HG02571 (cell line): ENCODE results near the gene ARHGEF37.
"Not testable (repeated sequence)": the region's sequence is repeated elsewhere in the genome, so short reads cannot be mapped to it uniquely, and the experiment has no call there.

ENCODE experiments used
- ATAC-seq: cut with Tn5 transposase; IDR thresholded peaks from one replicate; pipeline ENCODE4 v1.9.1; 2021; ENCODE audit warnings: mild to moderate bottlenecking, moderate library complexity; ENCODE audit not compliant: unreplicated experiment

The ARHGEF37 gene

DNA sequence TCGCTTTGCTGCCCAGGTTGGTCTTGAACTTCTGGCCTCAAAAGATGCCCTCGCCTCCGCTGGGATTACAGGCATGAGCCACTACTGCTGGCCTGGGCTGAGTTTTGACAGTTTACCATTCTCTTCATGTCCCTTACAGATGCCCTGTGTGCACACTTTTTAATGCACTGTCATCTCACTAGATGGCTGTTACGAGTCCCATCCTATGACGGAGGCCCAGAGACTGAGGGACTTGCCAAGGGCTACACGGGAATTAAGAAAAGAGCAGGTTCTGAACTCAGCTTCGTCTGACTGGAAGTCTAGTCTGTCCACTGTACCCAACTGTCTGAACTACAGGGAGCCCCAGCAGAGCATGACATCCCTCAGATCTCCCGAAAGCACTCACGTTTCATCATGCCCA, 63.9 kb downstream of the ARHGEF37 start:
- no peak for ATAC-seq

DNA sequence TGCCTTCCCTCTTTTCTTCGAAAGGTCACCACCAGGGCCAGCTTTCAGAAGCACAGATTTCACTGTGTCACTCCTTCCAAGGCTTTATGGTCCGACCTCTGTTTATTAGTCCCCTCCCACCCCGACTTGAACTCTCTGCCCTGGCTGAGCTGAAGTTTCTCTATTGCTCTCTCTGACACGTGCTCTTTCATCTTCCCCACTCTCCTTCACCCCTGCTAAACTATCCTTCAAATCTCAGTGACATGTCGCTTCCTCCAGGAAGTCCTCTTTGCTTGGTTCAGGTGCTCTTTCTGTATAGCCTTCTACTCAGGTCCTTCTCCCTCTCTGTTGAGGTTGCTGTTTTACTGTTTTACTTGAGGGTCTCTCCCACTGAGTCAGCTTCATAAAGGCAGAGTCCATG, 64.4 kb downstream of the ARHGEF37 start:
- no peak for ATAC-seq

DNA sequence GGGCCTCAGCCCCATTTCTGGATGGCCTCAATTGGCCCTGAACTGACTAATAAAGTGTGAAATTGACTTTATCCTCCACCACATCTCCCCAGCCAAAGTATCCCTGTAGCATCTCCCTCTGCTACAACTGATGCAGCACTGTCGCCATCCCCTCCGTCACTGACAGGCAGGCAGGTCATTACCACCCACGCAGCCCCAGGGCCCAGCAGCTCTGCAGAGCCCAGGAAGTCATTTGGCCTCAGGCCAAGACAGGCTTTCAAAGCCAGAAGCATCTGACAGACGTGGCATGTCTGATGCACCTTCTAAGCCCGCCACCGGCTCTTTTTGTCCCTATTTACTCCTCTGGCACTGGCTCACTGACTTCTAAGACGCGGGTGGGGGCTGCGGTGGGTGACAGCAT, 65.3 kb downstream of the ARHGEF37 start:
- ATAC-seq = no peak

DNA sequence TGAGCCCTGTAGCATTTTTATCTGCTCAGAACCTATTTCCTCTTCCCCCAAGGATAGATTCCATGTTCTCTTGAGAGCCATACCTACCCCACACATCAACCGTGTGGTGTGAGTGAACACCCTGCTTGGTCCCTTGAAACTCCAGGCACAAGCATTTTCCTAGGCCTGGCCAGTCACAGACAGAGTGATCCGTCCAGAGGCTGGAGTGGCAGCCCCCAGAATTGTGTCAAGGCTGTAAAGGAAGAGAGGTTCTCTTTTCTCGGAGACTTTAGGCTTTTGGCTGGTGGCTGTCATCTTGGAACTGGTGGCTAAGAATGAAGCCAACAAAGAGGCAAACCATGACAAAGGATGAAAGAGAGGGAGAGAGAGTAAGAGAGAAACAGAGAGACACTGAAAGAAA, 66.0 kb downstream of the ARHGEF37 start:
- no peak for ATAC-seq

DNA sequence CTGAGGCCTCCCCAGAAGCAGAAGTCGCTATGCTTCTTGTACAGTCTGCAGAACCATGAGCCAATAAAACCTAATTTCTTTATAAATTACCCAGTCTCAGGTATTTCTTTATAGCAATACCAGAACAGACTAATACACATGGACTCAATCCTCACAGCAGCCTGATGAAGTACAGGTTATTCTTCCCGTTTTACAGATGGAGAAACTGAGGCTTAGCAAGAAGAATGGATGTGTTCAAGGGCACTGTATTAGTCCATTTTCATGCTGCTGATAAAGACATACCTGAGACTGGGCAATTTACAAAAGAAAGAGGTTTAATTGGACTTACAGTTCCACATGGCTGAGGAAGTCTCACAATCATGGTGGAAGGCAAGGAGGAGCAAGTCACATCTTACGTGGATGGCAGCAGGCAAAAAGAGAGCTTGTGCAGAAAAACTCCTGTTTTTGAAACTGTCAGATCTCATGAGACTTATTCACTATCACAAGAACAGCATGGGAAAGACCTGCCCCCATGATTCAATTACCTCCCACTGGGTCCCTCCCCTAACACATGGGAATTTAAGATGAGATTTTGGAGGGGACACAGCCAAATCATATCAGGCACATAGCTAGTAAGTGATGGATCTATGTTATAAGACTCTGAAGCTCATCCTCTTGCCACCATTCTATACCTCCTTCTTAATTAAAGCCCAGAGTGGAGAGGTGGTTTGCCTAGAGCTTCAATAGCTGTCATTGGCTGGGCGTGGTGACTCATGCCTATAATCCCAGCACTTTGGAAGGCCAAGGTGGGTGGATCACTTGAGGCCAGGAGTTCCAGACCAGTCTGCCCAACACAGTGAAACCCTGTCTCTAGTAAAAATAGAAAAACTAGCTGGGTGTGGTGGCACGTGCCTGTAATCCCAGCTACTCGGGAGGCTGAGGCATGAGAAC, 67.4 kb downstream of the ARHGEF37 start:
- ATAC-seq = not testable (repeated sequence)

DNA sequence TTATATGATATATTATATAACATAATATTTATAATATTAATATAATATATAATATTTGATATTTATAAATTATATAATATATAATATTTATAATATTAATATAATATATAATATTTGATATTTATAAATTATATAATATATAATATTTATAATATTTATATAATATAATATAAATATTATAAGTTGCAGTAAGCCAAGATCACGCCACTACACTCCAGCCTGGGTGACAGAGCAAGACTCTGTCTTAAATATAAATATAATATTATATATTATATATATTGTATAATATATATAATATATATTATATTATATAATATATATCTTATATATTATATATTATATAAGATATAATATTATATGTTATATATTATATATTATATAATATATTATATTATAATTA, 68.4 kb downstream of the ARHGEF37 start:
- not testable (repeated sequence) for ATAC-seq

DNA sequence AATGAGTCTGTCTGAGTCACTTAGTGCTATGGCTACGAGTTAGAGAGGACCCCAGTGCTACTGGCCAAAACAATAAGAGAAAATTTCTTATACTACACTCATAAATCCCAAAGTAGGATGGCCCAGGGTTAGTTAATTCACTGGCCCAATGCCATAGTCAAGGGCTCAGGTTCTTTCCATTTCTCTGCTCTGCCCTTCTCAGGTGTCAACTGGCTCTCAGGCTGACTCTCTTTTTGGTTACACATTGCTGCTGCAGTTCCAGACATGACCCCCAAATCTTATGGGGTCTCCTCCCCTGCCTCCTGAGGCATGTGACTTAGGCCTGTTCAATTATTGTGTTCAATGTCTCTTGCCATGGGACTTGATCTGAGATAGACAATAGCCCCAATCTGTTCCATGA, 70.4 kb downstream of the ARHGEF37 start:
- ATAC-seq = no peak

DNA sequence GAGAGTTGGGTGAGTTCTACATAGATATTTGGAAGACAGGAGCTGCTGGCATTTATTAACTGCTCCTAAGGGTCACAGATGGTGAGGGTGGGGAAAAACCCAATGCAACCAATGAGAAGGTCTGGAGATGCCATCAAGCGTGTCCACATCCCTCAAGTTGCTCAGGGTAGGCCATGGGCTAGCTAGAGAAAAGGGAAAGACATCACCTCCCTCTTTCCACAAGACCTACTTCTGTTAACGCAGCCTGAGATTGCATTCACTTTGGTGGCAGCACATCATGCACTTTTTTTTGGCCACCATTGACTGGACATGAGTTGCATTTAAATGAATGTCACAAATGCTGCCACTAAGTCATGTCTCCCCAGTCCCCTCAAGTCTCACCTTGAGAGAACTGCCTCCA, 71.4 kb downstream of the ARHGEF37 start:
- no peak for ATAC-seq

DNA sequence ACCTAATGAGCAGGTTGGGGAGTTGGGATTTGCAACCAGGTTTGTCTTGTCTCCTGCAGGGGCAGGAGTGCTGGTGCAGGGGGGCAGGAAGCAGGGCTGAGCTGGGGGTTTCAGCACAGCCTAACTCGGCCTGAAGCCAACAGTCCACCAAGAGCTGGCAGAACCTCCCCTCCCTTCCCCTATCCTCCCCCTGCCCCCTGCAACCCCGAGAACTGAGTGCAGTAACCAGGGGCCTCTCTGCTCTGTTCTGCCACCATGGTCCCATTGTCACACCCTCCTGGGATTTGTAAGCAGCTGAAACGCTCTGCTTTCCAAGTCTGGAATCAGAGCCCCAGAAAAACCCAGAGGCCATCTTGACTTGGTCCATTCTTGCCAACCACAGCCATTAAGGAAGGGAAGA, 72.9 kb downstream of the ARHGEF37 start:
- no peak for ATAC-seq

GRCh38 chr5:149654883-149655505, 73.7 kb downstream of the ARHGEF37 start:
- ATAC-seq = no peak

- no peak for ATAC-seq
These were observed 75.4 kb downstream of the ARHGEF37 start for GRCh38 chr5:149656576-149657182.

- ATAC-seq = no peak
These were observed 76.0 kb downstream of the ARHGEF37 start for GRCh38 chr5:149657324-149657723.

GRCh38 chr5:149658299-149658698, 77.0 kb downstream of the ARHGEF37 start:
- no peak for ATAC-seq

DNA sequence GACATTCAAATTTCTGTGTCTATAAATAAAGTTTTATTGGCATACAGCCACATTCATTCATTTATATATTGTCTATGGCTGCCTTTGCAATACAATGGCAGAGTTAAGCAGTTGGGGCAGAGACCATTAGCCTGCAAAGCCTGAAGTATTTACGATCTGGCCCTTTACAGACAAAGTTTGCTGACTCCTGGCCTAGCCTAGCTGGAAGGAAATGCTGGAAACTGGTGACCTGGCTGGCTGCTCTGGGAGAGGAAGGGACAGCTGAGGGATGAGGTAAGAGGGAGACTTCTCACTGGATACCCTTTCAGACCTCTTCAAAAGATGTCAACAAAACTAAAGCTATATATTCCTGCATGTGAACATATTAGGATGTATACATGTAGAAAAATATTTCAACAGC, 82.8 kb downstream of the ARHGEF37 start:
- ATAC-seq = no peak

DNA sequence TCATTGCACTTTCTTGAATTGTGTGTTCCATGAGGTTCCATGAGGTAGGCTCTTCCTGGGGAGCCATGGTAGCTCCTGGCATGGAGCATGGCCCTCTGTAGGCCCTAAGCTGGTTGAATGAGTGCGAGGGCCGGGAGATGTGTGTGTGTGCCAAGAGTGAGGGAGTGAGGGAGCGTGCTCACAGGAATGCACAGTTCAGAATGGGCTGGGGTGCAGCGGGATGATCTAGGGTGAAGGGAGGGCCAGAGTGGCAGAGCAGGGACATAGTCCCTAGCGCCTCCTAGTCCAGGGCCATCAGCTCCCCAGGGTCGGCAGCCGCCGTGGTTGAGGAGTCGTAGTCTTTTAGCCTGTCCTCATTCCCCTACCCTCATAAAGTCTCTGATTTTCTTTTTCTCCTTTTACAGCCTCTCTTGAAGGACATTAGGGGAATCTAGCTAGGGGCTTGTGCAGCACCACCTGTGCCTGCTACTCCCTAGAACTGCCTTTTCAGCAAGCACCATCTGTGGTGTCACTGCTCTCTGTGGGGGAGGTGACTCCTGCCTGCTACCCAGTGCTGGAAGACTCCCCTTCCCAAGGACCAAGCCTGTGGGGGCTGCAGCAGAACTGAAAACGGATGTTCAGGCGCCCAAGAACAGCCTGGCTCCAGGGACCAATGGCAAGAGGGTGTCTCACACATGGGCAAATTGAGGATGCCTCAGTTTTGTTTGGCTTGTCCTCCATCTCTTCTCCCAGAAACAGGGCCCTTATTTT, 83.5 kb downstream of the ARHGEF37 start:
- ATAC-seq = no peak

DNA sequence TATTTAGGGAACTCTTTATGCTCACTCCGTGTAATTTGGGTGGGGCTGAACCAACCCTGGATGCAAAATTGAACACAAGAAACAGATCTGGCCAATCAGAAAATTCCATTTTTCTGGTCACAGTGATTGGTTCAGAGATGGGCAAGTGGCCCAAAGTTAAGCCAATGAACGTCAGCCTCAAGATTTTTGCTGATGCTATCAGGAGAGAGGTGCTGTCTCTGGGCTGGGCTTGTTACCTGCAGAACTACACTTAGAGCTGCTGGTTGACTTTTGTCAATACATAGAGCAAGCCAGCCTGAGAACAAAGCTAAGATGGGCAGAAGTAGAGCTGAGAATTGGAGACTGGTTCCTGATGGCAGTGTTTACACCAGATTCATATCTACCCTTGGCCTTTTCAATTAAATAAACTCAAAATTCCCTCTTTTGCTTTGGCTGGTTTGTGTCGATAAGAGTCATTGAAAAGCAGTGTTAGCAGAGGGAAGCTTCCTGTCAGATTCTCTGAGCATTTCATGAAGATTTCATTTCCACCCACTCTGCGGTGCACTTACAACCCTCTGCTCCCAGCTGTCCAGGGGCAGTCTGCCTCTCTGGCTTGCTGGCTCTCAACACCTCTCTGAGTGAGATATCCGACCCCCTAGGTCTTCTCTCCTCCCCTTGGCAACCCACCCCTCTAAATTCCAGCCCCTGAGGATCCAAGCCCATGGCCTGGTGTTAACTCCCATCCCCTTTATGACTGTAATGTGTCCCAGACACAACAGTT, 84.3 kb downstream of the ARHGEF37 start:
- ATAC-seq = no peak

DNA sequence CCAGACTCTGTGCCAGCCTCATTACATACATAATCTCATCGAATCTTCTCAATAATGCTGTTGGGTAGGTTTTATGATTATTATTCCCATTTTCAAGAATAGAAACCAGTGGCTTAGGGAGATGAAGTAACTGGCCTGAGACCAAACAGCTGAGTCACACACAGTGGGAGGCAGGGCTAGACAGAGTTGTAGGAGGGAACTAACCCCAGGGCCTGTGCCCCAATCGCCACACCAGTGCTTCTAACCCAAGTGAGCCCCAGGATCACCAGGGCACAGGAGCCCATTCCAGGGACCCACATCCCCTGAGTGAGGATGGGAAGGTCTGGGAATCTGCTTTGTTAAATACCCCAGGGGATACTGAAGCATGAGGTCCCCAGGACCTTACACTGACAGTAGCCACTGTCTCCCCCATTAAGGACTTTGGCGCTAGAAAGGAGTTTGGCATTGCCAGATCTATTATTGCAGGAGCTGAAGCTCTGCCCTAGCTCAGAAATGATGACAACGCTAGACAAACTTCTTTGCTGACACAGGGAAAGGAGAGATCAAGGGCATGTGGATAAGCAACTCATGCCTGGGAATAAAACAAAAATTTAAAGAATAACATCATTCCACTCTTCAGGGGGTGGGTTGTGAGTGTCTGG, 85.0 kb downstream of the ARHGEF37 start:
- ATAC-seq = no peak

GRCh38 chr5:149667084-149667828, 86.0 kb downstream of the ARHGEF37 start:
- no peak for ATAC-seq

- no peak for ATAC-seq
These were observed 86.6 kb downstream of the ARHGEF37 start for GRCh38 chr5:149667829-149668330.
